HG03575 (cell line): ENCODE measurements around the gene F8.
A peak's percentile ranks its signal among the peaks of the same experiment; 100 is the strongest.
"Not testable (repeated sequence)": the region's sequence is repeated elsewhere in the genome, so short reads cannot be mapped to it uniquely, and the experiment has no call there.

Source experiments
- ATAC-seq: cut with Tn5 transposase; IDR thresholded peaks from one replicate; pipeline ENCODE4 v1.9.1; 2021; ENCODE audit not compliant: unreplicated experiment, insufficient number of reproducible peaks, low FRiP score; ENCODE audit errors: extremely low read depth

F8 gene

GRCh38 chrX:154827194-154828015, 195.1 kb downstream of the F8 start:
- peak; percentile 55 for ATAC-seq

- not testable (repeated sequence) for ATAC-seq
Observed at GRCh38 chrX:154825586-154825985, 196.9 kb downstream of the F8 start.

GRCh38 chrX:154824638-154825037, 197.9 kb downstream of the F8 start:
- no peak for ATAC-seq

GRCh38 chrX:154822029-154822428, 200.5 kb downstream of the F8 start:
- no peak for ATAC-seq

- ATAC-seq: no peak
Observed at GRCh38 chrX:154821523-154821922, 201.0 kb downstream of the F8 start.

- ATAC-seq: no peak
Observed at GRCh38 chrX:154819771-154820341, 202.7 kb downstream of the F8 start.

- ATAC-seq: no peak
Observed at GRCh38 chrX:154818916-154819770, 203.4 kb downstream of the F8 start.

- not testable (repeated sequence) for ATAC-seq
Observed at GRCh38 chrX:154817048-154817618, 205.4 kb downstream of the F8 start.

GRCh38 chrX:154816326-154816898, 206.1 kb downstream of the F8 start:
- not testable (repeated sequence) for ATAC-seq

- ATAC-seq: no peak
Observed at GRCh38 chrX:154815274-154815818, 207.2 kb downstream of the F8 start.

GRCh38 chrX:154813801-154814200, 208.7 kb downstream of the F8 start:
- no peak for ATAC-seq

- ATAC-seq: no peak
Observed at GRCh38 chrX:154812341-154813101, 210.0 kb downstream of the F8 start.

- no peak for ATAC-seq
Observed at GRCh38 chrX:154809939-154810665, 212.4 kb downstream of the F8 start.

- ATAC-seq: no peak
Observed at GRCh38 chrX:154806837-154807501, 215.6 kb downstream of the F8 start.

- no peak for ATAC-seq
Observed at GRCh38 chrX:154805696-154806091, 216.8 kb downstream of the F8 start.

GRCh38 chrX:154804957-154805695, 217.4 kb downstream of the F8 start, which contains the start of gene MPP1:
TSS of gene MPP1 (minus strand) at chrX:154805485. CDS start at chrX:154805373, 112 bp downstream.
- no peak for ATAC-seq
